Activated T-cell treated with anti-CD3 and anti-CD28 coated beads for 48 hours (primary cell): ENCODE results near the gene ATG10.
"Not testable (repeated sequence)": the region's sequence is repeated elsewhere in the genome, so short reads cannot be mapped to it uniquely, and the experiment has no call there.

Source experiments
- DNase-seq: peaks from one replicate; pipeline ENCODE4 v3.0.0-alpha.2; 2020; ENCODE audit warnings: low read depth

ATG10 gene

DNA sequence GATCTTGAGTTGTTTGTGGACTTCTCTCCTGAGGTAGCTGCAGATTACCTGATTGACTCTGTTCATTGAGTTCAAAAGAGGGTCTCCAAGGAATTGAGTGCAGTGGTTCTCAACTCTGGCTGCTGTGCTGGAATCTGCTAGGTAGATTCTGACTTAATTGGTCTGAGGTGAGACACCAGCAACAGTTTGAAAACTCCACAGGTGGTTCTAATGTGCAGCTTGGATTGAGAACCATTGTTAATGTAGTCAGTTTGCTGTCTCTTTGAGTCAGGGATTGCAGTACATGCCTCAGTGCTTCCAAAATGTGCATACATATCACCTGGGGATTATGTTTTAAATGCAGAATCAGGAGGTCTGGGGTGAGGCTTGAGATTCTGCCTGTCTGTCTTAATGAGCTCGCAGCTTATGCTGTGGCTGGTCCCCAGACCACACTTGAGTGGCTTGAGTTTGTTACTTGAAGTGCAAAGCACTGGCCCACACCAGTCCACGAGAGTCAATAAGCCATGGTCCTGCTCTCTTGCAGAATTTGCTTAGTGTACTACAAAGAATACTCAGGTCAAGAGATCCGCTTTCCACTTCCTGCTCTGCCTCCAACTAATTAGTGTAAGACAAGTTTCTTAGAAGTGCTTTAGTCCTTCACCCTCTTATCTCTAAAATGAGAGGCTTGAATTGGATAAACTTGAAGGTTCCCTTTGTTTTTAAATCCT, 82.3 kb downstream of the ATG10 start:
- DNase-seq: no peak

DNA sequence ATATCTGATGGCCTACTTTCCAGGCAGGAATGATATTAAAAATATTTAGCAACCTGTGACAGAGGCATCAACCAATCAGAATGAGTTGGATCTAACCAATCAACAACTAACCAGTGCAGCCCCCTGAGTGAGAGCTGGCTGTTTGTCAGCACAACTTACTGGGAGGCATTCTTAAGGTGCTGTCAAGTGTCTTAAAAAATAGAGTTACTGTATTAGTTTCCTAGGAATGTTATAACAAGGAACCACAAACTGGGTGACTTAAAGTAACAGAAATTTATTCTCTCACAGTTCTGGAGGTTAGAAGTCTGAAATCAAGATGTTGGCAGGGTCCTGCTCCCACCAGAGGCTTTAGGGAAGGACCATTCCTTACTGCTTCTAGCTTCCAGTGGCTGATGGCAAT, 85.2 kb downstream of the ATG10 start:
- no peak for DNase-seq

DNA sequence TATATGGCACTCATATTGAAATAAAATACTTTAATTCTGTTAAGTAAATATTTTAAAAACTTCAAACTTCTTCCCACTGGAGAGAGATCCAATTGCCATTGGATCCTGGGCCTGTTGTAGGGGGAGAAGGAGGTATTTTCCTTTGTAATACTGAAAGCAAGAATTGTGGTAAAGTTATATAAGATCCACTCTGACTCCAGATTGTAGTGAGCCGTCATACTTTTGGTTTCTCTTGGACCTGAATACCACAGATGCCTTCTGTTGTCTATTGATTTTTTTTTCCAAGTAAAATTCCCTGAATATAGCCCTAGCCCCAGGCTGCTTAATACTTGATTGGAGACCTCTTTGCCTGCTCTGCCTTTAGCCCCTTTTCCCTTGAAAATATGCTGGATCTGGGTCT, 86.9 kb downstream of the ATG10 start:
- DNase-seq: no peak

DNA sequence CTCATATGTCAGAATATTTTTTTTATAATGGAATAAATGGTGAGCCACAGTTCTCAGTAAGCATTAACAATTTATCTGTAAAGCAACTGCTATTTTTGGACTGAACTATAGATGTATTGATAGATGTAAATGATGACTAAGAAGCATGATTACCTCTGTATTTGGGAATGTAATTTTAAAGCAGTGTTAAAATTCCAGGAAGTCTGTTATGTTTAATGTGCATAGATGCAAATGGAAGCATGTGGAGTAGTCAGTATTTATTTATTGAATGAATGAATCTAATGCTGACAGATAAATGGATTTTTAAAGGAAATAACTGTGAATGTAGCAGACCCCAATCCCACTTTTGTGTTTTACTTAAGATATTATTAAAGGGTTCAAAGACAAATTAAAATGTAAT, 95.0 kb downstream of the ATG10 start:
- DNase-seq: no peak

DNA sequence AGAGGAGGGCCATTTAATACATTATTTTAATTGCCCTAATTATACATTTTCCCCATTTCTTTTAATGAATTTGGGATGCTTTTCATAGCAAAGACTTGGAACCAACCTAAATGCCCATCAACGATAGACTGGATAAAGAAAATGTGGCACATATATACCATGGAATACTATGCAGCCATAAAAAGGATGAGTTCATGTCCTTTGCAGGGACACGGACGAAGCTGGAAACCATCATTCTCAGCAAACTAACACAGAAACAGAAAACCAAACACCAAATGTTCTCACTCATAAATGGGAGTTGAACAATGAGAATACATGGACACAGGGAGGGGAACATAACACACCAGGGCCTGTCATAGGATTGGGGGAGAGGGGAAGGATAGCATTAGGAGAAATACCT, 96.2 kb downstream of the ATG10 start:
- DNase-seq: not testable (repeated sequence)

DNA sequence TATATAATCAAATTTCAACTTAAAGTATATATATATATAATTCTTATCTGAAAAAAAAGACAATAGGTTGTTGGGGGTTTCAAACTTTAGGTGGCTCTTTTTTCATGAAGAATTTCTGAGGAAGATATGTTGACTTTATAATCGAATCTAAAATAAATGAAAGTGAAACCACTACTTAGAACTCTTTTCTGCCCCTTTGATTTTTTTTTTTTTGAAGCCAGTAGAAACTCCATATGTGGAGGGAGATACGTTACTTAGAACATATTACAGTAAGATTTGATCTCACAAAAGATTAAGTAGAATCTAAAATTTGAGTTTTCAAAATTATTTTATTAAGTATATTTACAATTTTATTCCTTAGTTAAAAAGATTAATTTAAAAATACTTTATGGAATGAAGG, 96.9 kb downstream of the ATG10 start:
- DNase-seq: no peak

DNA sequence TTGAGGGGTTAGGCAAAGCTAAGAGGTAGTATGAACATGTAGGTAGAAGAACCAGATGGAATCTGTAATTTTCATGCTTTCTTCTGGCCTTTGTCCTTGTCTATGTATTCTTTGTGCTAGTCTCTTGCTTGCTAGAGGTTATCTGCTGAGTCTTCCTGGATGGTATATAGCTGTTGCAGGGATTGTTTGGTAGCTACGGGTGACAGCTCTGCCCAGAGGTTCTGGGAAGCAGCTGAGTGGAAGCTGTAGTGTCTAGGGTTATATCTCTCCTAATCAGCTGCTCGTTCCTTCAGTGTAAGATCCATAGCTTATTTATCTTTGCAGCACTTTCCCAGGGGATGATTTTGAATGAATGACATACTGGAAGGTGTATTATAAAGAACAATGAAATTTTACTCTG, 100.3 kb downstream of the ATG10 start:
- no peak for DNase-seq

DNA sequence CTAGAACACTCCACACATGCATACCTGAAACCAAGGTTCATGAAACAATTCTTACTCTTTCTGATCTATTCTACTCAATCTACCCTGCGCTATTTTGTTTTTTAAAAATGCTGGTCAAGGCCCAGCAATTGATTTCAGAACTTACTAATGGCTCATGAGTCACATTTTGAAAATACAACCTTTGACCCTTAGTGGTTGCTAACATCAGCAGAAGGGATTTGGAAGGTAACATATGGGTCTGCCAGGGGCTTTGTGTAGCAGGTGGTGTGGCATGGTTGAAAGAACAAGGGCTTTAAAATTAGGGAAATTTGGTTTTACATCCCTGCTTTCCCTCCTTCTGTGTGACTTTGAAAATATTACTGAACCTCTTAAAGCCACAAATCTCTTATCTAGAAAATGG, 101.4 kb downstream of the ATG10 start:
- DNase-seq: no peak

DNA sequence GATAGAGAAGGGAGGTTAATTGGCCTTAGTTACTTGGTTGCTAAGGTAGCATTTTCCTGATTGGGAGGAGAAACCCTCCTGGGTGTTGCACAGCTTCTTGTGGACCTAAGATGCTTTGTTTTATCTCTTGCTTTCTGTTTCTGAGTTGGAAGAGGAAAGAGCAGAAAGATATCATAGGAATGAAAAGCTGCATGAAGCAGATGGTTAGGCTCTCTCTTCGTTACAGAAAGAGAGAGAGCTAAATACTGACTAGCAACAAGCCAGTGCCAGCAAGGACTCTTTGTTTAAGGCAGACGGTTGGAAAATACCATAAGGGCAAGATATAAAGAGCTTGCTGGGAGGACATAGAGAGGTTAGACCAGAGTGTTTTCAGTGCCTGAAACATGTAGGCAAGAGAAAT, 103.1 kb downstream of the ATG10 start:
- no peak for DNase-seq

DNA sequence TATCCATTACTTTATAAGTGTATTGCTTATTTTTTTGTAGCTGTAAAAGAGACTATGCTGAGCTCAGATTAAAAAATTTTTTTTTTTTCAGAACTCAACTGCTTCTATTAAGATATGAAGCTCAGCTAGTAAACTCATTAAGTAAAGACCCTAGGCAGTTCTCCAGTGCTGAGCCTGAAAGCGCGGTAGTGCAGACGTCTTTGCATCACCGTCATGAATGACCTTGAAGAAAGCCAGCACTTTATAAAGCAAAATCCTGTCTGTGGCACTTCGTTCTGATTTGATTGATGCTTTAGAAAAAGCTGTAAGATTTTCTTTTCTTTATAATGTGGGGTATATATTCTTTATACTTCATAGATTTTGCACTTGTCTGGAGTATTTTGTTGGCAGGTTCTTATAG, 105.7 kb downstream of the ATG10 start:
- no peak for DNase-seq

DNA sequence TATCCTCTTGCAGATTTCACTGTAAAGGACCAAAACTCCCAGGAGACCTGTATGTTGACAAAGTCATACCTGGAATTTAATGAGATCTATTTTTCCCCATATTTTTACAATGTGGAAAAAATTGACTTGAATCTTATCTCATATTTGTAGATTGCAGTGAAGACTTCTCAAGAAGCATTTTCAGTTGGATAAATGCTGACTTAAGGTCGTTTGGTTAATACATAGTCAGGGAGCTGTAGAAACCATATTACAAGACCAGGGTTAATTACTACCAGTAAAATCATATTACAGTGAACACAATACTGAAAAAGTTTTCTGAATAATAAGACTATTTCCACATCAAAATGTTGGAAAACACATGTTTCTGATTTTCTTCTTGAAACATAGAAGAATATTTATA, 119.8 kb downstream of the ATG10 start:
- DNase-seq: no peak

DNA sequence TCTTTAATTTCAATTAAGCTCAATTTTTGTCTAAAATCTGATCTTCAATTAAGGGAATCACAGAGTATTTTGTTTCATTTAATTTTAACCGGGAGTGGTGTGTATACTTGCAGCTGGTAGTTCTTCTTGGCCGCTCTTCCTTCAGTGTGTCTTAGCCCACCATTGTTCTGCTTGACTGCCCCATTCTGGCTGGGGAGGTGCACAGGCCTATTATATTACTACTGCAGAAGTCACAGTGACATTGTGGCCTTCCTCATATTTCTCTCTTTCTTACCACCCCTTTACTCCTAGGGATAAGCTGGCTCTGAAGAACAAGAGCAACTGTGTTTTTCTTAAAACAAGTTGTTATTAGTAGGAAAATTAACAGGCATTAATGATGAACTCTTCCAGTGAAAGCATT, 123.7 kb downstream of the ATG10 start:
- no peak for DNase-seq

DNA sequence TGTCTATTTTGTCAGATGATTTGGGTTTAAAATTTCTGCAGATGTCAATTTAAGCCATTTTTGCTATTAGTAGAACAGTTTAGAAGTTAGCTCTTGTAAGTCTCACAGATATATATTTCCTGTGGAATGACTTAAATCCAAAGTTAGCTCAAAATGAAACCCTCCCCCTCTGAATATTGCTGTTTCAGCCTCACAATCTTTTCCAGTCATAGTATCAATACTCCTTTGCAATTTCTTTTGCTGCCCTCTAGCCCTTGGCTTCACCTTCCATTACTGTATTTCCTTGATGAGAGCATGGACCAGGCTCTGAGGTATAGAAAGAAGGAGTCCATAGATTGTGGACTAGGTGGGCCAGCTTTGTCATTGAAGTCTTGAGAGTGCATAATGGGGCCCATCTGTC, 124.4 kb downstream of the ATG10 start:
- DNase-seq: no peak

DNA sequence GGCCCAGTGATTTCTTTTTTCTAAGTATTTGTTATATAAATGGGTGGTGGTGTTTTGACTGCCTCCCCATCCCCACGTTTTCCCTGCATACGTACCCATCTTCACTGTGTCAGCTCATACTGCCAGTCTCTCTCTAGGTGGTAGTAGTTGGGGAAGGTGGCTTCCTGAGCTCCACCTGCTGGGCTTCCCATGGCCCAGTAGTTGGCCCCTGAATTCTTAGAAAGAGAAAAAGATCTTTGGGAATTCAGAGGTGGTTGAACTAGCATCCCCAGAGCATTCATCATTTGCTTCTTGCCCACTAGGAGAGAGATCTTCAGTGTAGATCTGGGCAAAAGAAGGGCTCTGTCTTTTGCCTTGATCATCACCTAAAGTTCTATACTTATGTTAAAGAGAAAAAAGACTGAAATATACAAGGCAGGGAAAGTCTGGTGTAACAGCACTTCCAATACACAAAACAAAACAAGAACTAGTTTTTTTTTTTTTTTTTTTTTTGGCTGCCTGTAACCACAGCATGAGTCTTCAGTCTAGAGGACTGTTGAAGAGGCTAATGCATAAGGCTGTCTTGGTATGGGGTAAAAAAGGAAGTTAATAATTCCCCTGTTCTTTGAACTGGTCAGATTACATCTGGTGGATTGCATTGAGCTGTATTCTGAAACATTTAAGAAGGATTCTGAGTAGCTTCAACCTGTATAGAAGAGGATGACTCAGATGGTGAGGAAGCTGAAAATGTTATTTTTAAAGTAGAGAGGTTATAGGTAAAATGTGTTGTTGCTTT, 128.7 kb downstream of the ATG10 start:
- DNase-seq: no peak

DNA sequence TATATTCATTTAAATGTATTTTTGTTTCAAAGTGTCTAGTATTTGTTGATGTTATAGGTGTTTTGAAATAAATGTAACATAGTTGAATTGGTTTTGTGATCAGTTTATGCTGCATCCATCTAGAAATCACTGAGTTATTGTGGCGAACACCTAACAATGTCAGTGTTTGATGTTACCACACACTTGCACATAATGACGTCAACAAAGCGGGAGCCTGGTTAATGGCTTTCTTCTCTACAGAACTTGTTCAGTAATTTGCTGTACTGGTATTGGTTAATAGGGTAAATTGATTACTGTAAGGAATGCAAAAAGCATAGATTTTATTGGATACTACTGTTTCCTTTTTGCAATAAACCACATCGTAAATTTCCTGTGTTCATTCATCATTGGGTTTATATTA, 133.0 kb downstream of the ATG10 start:
- DNase-seq: no peak

DNA sequence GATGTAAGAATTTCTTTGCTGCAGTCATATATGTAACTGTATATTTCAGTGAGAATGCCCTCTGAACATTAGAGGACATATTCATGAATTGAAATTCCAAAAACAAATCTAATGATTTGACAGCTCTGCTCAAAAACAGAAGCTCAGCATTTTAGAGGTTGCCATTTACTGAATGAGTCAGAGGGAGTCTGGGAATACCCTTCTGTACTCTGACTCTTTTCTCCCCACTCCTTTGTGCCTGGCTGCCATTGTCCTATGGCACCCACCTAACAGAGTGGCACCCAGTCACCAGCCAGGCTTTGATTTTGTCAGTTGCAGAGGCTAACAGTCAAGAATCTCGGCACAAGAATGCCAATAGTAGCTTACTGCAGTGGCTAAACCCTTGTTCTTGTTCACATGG, 133.6 kb downstream of the ATG10 start:
- DNase-seq: no peak

DNA sequence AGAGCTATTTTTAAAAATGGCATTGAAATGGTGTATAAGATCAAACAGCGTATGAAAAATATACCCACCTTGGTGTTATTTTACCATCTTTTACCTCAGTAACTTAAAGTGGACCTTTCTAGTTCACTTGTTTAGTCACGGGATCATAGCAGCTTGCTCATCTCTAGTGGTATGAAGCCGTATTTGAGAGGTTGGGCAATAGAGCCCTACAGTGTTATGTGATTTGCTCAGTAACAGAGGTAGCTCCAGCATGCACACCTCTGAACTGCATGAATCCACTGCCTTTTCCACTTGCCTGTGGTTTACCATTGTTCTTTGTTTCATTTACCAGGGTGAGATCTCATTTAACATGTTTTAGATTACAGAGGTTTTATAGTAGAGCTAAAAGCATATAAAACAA, 134.4 kb downstream of the ATG10 start:
- DNase-seq: no peak

DNA sequence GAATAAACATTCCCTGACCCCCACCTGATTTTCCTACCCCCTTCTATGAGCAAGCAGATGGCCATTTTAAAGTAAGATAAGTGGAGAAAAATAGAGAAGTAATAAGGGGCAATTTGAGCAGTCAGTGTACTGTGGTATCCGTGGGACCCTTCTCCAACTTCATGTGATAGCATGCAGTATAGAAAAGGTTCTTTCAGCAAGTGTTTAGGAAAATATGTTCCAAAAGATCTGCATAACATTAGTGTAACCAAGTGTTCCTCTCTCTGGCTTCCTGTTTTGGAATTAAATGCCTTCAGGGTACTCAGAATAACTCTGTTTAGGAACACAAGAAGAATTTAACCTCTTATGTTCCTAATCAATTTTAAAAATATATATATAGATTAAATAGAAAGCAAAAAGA, 134.9 kb downstream of the ATG10 start:
- DNase-seq: no peak

DNA sequence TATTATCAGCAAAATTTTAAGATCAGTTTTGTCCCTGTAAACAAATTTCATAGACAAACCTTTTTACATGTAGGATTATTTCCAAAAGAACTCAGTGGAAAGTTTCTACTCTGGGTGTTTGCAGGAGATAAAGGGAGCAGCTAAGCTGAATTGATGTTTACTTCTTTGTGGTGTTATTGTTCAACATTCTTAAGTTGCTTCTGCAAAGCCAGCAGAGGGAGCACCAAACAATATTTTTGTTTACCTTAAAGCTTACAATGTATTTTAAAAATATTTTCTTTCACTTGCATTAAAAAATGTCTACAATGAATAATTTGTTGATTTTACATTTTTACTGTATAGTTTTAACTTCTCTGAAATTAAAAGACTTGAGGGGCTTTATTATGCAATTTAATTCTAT, 135.4 kb downstream of the ATG10 start:
- no peak for DNase-seq

DNA sequence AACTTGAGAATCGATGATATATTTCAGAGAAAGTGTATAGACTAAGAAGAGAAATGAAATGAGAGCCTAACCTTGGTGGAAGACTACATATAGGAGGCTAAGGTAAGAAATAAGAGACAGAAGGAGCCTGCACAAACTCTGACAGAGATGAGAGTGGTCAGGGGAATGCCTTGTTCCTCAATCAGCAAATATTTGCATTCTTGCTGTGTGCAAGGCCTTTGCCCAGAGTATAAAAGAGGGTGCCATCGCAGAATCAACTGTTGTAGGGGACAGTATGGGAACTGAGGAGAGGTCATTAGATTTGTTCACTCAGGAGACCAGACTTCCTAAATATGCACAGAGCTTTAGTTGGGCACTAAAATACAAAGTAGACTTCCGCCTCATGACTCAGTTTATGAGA, 137.2 kb downstream of the ATG10 start:
- no peak for DNase-seq

DNA sequence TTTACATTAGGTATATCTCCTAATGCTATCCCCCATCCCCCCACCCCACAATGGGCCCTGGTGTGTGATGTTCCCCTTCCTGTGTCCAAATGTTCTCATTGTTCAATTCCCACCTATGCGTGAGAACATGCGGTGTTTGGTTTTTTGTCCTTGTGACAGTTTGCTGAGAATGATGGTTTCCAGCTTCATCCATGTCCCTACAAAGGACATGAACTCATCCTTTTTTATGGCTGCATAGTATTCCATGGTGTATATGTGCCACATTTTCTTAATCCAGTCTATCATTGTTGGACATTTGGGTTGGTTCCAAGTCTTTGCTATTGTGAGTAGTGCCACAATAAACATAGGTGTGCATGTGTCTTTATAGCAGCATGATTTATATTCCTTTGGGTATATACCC, 138.1 kb downstream of the ATG10 start:
- not testable (repeated sequence) for DNase-seq

DNA sequence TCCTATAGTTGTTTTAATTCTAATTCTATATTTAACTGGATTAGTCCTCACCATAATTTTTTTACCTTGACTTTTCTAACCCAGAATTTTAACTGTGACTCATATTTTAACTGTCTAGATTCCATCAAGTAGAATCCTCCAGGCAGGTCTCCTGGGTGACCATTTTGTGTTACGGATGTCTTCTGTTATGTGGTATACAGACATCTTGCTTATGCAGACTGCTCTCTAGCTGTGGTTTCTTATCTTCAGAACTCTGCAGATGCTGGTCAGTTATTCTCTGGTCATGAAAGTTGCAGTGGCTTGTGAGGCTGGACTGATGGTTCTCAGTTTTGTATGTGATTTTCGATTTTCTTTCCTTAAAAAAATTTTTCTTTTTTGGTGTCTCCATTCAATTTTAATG, 139.4 kb downstream of the ATG10 start:
- DNase-seq: no peak

DNA sequence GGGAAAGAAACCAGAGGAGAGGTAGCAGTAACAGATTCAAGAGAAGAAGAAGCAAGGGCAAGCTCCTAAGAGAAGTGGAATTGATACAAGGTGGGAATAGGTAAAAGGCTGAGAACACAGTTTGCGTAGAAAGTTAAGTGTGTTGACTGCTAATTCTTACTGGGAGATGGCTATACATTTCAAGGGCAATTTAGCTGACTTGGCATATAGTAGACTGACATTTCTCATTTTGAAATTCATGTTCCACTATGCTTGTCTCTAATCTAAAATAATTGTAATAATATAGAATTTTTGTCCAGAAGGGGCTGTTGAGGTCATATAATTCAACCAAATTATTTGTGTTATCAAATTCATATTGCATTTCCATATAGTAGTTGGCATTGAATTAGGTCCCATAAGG, 144.0 kb downstream of the ATG10 start:
- no peak for DNase-seq

DNA sequence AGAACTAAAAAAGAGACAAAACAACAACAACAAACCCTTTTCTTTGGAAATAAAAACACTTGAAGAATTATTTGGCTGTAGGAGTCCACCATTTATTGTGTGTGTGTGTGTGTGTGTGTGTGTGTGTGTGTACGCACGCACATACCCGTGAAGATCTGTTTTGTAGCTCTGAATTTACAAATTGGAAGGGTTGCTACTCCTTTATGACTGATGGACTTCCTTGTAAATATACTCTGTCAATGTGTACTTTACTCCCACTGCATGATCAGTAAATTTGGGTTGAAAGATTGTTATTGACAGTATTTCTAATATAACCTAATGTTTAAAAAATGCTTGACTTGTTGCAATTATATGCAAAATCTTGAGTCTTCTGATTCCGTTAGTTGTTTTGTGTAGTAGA, 148.1 kb downstream of the ATG10 start:
- no peak for DNase-seq
